Measurements from ENCODE around the gene GRPEL2.

DNA sequence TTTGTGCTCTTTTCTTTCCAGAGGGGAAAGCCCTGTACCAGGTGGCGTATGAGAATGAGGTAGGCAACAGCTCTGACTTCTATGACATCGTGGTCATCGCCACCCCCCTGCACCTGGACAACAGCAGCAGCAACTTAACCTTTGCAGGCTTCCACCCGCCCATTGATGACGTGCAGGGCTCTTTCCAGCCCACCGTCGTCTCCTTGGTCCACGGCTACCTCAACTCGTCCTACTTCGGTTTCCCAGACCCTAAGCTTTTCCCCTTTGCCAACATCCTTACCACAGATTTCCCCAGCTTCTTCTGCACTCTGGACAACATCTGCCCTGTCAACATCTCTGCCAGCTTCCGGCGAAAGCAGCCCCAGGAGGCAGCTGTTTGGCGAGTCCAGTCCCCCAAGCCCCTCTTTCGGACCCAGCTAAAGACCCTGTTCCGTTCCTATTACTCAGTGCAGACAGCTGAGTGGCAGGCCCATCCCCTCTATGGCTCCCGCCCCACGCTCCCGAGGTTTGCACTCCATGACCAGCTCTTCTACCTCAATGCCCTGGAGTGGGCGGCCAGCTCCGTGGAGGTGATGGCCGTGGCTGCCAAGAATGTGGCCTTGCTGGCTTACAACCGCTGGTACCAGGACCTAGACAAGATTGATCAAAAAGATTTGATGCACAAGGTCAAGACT lies 22.8 kb downstream of the GRPEL2 start:
- TF ChIP-seq, protein P1, sequence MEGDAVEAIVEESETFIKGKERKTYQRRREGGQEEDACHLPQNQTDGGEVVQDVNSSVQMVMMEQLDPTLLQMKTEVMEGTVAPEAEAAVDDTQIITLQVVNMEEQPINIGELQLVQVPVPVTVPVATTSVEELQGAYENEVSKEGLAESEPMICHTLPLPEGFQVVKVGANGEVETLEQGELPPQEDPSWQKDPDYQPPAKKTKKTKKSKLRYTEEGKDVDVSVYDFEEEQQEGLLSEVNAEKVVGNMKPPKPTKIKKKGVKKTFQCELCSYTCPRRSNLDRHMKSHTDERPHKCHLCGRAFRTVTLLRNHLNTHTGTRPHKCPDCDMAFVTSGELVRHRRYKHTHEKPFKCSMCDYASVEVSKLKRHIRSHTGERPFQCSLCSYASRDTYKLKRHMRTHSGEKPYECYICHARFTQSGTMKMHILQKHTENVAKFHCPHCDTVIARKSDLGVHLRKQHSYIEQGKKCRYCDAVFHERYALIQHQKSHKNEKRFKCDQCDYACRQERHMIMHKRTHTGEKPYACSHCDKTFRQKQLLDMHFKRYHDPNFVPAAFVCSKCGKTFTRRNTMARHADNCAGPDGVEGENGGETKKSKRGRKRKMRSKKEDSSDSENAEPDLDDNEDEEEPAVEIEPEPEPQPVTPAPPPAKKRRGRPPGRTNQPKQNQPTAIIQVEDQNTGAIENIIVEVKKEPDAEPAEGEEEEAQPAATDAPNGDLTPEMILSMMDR (IDR thresholded peaks at IDR 0.05), result no peak
- no peak for TF ChIP-seq POLR2A (IDR thresholded peaks at IDR 0.05)
